ENCODE results near the gene CFD. TPM values are rescaled to one million over a fixed set of nuclear protein-coding genes. Genes with fewer than 3 reads are reported as not detected.

CFD gene
- 10 to 100 TPM in 2 of 6 donors, 1 to 10 TPM in 4; 2.5 to 48.8 (median 7.3) TPM for total RNA-seq
- 10 to 100 TPM; 27.8 to 48.1 TPM for polyA plus RNA-seq

DNA sequence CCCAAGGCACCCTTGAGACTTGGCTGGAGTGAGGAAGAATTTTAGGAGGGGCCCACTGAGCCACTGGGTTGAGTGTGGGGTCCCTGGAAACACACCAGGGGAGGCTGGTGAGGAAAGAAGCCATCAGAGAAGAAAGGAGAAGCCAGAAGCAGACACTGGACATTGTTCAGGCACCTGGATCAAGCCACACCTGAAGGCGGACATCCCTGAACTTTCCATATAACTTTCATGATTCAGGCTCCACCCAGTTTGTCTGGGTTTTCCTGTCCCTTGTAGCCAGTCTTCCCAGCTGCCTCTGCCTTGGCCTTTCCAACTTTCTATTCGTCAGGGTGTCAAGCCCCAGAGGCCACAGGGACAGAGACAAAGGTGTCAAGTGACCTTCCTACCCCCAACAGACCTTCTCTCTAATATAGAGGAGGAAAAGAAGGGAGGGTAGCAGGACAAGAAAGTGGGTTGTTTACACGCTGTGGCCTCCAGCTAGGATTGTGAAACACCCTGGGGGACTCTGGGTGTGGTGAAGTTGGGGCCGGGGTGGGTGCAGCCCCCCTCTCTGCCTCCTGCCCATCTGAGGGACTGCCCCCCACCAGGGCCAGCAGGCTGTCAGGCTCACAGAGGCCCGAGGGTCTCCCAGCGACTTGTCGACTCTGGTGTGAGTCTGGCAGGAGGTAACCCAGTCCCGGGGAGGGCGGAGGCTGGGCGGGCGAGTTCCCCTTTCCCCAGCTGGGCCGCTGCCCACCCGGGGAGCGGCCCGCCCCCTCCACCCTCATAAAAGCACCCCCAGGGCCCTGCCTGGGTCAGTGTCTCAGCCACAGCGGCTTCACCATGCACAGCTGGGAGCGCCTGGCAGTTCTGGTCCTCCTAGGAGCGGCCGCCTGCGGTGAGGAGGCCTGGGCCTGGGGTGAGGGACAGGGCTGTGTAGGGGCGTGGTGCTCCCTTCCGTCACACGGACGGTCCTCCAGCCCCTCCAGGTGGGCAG is at the start of gene CFD:
CFD (plus strand) TSS at position 797 of the 976 bp plus-strand sequence; CDS start at position 823, 26 bp downstream.
- Histone ChIP-seq H3K9me3 (no peaks in the 10 kb centered on the region), H3K27ac (no peak within 1 kb of the TSS), H3K27me3 (no peaks in the 10 kb centered on the region), H3K4me1 (peaks cover 0 to 2% (median 0%) of the 10 kb centered on the region in 3 donors), H3K36me3 (no peaks in the 10 kb centered on the region), H3K4me3 (peak within 1 kb of the TSS in 3 of 4 donors; percentile 18 to 42 (median 28))
- intact Hi-C loops (cut with DNase I): no loop called here
- DNase-seq (peak in 2 of 6 donors; percentile 50 to 76), ATAC-seq (peak in 2 of 4 donors; percentile 1 to 26), FAIRE-seq (no peak)
- 47 to 65% methylated on average over 21 to 24 of the region's 24 CpGs for WGBS, 2 donors
- TF ChIP-seq, protein P1, sequence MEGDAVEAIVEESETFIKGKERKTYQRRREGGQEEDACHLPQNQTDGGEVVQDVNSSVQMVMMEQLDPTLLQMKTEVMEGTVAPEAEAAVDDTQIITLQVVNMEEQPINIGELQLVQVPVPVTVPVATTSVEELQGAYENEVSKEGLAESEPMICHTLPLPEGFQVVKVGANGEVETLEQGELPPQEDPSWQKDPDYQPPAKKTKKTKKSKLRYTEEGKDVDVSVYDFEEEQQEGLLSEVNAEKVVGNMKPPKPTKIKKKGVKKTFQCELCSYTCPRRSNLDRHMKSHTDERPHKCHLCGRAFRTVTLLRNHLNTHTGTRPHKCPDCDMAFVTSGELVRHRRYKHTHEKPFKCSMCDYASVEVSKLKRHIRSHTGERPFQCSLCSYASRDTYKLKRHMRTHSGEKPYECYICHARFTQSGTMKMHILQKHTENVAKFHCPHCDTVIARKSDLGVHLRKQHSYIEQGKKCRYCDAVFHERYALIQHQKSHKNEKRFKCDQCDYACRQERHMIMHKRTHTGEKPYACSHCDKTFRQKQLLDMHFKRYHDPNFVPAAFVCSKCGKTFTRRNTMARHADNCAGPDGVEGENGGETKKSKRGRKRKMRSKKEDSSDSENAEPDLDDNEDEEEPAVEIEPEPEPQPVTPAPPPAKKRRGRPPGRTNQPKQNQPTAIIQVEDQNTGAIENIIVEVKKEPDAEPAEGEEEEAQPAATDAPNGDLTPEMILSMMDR (IDR thresholded peaks at IDR 0.05): no peak

DNA sequence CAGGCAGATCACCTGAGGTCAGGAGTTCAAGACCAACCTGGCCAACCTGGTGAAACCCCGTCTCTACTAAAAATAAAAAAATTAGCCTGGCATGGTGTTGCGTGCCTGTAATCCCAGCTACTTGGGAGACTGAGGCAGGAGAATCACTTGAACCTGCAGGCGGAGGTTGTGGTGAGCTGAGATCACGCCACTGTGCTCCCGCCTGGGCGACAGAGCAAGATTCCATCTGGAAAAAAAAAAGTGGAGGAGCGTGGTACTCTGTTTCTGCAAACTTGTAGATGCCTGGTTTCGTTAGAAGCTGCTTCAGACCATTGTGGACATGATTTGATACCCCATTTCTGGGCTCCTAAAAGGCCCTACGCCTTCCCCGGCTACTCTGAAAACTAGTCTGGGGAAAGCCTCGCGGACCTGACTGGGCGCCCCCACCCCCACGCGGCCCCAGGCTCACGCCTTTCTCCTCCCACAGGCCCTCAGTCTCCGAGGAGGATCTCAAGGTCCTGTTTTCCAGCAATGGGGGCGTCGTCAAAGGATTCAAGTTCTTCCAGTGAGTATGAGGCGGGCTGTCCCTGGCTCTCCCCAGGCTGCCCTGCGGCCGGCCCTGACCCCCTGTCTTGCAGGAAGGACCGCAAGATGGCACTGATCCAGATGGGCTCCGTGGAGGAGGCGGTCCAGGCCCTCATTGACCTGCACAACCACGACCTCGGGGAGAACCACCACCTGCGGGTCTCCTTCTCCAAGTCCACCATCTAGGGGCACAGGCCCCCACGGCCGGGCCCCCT is 49.2 kb upstream of the CFD start:
- no peak overlapping the region for H3K27ac ChIP-seq
- H3K9me3 ChIP-seq: no peaks in the 10 kb centered on the region
- TF ChIP-seq, protein P1 (IDR thresholded peaks at IDR 0.05): no peak
- peaks cover 24 to 73% (median 59%) of the 10 kb centered on the region in 3 donors for H3K36me3 ChIP-seq
- 84 to 88% methylated on average over 27 to 30 of the region's 30 CpGs for WGBS, 2 donors
- ATAC-seq: no peak
- H3K4me3 ChIP-seq: no peak overlapping the region
- intact Hi-C loops (cut with DNase I): no loop called here
- no peaks in the 10 kb centered on the region for H3K27me3 ChIP-seq
- no peak for FAIRE-seq
- no peaks in the 10 kb centered on the region for H3K4me1 ChIP-seq
- DNase-seq: peak in 2 of 6 donors; percentile 62 to 82

DNA sequence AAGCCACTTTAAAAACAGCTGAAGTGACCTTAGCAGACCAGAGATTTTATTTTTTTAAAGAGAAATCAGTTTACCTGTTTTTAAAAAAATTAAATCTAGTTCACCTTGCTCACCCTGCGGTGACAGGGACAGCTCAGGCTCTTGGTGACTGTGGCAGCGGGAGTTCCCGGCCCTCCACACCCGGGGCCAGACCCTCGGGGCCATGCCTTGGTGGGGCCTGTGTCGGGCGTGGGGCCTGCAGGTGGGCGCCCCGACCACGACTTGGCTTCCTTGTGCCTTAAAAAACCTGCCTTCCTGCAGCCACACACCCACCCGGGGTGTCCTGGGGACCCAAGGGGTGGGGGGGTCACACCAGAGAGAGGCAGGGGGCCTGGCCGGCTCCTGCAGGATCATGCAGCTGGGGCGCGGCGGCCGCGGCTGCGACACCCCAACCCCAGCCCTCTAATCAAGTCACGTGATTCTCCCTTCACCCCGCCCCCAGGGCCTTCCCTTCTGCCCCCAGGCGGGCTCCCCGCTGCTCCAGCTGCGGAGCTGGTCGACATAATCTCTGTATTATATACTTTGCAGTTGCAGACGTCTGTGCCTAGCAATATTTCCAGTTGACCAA is 48.5 kb upstream of the CFD start:
- H3K9me3 ChIP-seq: no peaks in the 10 kb centered on the region
- TF ChIP-seq, protein P1 (IDR thresholded peaks at IDR 0.05): no peak
- H3K36me3 ChIP-seq: peaks cover 20 to 66% (median 52%) of the 10 kb centered on the region in 3 donors
- 93% methylated on average over 25 of the region's 25 CpGs for WGBS, 2 donors
- H3K4me1 ChIP-seq: no peaks in the 10 kb centered on the region
- no peak overlapping the region for H3K27ac ChIP-seq
- H3K4me3 ChIP-seq: no peak overlapping the region
- ATAC-seq: peak in 1 of 4 donors; percentile 5
- peak in 1 of 6 donors; percentile 38 for DNase-seq
- no peak for FAIRE-seq
- H3K27me3 ChIP-seq: no peaks in the 10 kb centered on the region
- intact Hi-C loops (cut with DNase I): no loop called here

DNA sequence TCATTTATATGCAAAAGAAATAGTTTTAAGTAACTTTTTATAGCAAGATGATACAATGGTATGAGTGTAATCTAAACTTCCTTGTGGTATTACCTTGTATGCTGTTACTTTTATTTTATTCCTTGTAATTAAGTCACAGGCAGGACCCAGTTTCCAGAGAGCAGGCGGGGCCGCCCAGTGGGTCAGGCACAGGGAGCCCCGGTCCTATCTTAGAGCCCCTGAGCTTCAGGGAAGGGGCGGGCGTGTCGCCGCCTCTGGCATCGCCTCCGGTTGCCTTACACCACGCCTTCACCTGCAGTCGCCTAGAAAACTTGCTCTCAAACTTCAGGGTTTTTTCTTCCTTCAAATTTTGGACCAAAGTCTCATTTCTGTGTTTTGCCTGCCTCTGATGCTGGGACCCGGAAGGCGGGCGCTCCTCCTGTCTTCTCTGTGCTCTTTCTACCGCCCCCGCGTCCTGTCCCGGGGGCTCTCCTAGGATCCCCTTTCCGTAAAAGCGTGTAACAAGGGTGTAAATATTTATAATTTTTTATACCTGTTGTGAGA is 47.9 kb upstream of the CFD start:
- Histone ChIP-seq H3K4me3 (no peak overlapping the region), H3K4me1 (no peaks in the 10 kb centered on the region), H3K36me3 (peaks cover 16 to 60% (median 46%) of the 10 kb centered on the region in 3 donors), H3K27me3 (no peaks in the 10 kb centered on the region), H3K9me3 (no peaks in the 10 kb centered on the region), H3K27ac (no peak overlapping the region)
- 96% methylated on average over 20 of the region's 20 CpGs for WGBS, 2 donors
- ATAC-seq (no peak), FAIRE-seq (no peak), DNase-seq (no peak)
- TF ChIP-seq, protein P1 (IDR thresholded peaks at IDR 0.05): no peak
- intact Hi-C loops (cut with DNase I): no loop called here

Measured in pancreas (tissue), 10 donors.